A549 (cell line): ENCODE results near the gene HADHA.

ENCODE experiments used
- CBX8 ChIP-seq: fragments of 200-600 bp; sonication (generic); IDR thresholded peaks from 2 replicates; pipeline ENCODE4 v1.6.1; 2016
- EP300 ChIP-seq, 2 experiments: fragments of >200 bp; sonication (Bioruptor Twin); formaldehyde crosslinking; IDR thresholded peaks; 2 replicates in 1 of 2; 3 replicates in 1 of 2; pipeline ENCODE4 v1.6.1; 2016 to 2017
- ESRRA ChIP-seq: fragments of 150-350 bp; IDR thresholded peaks from 2 replicates; pipeline ENCODE4 v1.6.1; 2014; ENCODE audit warnings: mild to moderate bottlenecking, low read length, borderline replicate concordance
- POLR2A ChIP-seq: IDR thresholded peaks from 2 replicates; pipeline ENCODE4 v1.6.1; 2012; ENCODE audit warnings: mild to moderate bottlenecking, low read length
- RNF2 ChIP-seq: fragments of 200-600 bp; sonication (generic); IDR thresholded peaks from 2 replicates; pipeline ENCODE4 v1.6.1; 2016; ENCODE audit warnings: low read depth, mild to moderate bottlenecking, antibody characterized with exemption, moderate library complexity, borderline replicate concordance
- ZFP36 ChIP-seq: fragments of 450-650 bp; IDR thresholded peaks from 2 replicates; pipeline ENCODE4 v1.6.1; 2014; ENCODE audit warnings: borderline replicate concordance; ENCODE audit not compliant: partially characterized antibody
- TF ChIP-seq, protein P1 (sequence below): fragments of >200 bp; sonication (Bioruptor Twin); formaldehyde crosslinking; IDR thresholded peaks from 3 replicates; pipeline ENCODE4 v1.5.1; 2016
- TF ChIP-seq, protein P2 (sequence below): IDR thresholded peaks from 2 replicates; pipeline ENCODE4 v1.6.1; 2012

GRCh38 chr2:26164641-26165211 is 79.7 kb downstream of the HADHA start:
- TF ChIP-seq EP300 (IDR thresholded peaks at IDR 0.05), result no peak
- TF ChIP-seq, protein P1, sequence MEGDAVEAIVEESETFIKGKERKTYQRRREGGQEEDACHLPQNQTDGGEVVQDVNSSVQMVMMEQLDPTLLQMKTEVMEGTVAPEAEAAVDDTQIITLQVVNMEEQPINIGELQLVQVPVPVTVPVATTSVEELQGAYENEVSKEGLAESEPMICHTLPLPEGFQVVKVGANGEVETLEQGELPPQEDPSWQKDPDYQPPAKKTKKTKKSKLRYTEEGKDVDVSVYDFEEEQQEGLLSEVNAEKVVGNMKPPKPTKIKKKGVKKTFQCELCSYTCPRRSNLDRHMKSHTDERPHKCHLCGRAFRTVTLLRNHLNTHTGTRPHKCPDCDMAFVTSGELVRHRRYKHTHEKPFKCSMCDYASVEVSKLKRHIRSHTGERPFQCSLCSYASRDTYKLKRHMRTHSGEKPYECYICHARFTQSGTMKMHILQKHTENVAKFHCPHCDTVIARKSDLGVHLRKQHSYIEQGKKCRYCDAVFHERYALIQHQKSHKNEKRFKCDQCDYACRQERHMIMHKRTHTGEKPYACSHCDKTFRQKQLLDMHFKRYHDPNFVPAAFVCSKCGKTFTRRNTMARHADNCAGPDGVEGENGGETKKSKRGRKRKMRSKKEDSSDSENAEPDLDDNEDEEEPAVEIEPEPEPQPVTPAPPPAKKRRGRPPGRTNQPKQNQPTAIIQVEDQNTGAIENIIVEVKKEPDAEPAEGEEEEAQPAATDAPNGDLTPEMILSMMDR, result no peak
- TF ChIP-seq CBX8, result no peak
- TF ChIP-seq, protein P2, sequence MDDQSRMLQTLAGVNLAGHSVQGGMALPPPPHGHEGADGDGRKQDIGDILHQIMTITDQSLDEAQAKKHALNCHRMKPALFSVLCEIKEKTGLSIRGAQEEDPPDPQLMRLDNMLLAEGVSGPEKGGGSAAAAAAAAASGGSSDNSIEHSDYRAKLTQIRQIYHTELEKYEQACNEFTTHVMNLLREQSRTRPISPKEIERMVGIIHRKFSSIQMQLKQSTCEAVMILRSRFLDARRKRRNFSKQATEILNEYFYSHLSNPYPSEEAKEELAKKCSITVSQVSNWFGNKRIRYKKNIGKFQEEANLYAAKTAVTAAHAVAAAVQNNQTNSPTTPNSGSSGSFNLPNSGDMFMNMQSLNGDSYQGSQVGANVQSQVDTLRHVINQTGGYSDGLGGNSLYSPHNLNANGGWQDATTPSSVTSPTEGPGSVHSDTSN, result no peak
- TF ChIP-seq RNF2, result no peak
- TF ChIP-seq POLR2A, result no peak
- no peak for TF ChIP-seq ESRRA
- no peak for TF ChIP-seq ZFP36
